Measurements from ENCODE around the gene RNF39. TPM values are rescaled to one million over a fixed set of nuclear protein-coding genes. Genes with fewer than 3 reads are reported as not detected.
"Not testable (repeated sequence)": the region's sequence is repeated elsewhere in the genome, so short reads cannot be mapped to it uniquely, and the experiment has no call there.

RNF39 gene
- total RNA-seq, 1 donor from 2014 or later = not detected

DNA sequence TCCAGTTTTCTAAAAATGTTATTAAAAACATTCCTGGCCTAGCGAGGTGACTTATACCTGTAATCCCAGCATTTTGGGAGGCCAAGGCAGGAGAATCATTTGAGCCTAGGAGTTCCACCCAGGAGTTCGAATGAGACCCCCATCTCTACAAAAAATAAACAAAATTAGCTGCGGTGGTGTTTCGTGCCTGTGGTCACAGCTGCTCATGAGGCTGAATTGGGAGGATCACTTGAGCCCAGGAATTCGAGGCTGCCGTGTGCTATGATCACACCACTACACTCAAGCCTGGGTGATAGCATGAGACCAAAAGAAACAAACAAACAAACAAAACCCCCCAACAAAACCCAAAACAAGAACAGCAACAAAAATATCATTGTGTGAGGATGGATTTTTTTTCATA is 34.3 kb downstream of the RNF39 start:
- TF ChIP-seq CTCF (IDR thresholded peaks at IDR 0.05; ENCODE audit: unreplicated experiment) = no peak
- H3K36me3 Mint-ChIP-seq (ENCODE audit: low read depth, unreplicated experiment) = no peaks in the 10 kb centered on the region

GRCh38 chr6:30037182-30037788 is 38.3 kb downstream of the RNF39 start:
- H3K9me3 Mint-ChIP-seq (ENCODE audit: unreplicated experiment) = no peaks in the 10 kb centered on the region

More for the DNA sequence above, 34.3 kb downstream of the RNF39 start:
- Mint-ChIP-seq H3K4me3 (ENCODE audit: unreplicated experiment) (no peak overlapping the region), H3K27me3 (ENCODE audit: unreplicated experiment) (no peaks in the 10 kb centered on the region), H3K4me1 (ENCODE audit: unreplicated experiment) (no peaks in the 10 kb centered on the region), H3K9me3 (ENCODE audit: unreplicated experiment) (no peaks in the 10 kb centered on the region), H3K27ac (ENCODE audit: unreplicated experiment) (no peak overlapping the region)
- DNase-seq (ENCODE audit: low spot score) = no peak

DNA sequence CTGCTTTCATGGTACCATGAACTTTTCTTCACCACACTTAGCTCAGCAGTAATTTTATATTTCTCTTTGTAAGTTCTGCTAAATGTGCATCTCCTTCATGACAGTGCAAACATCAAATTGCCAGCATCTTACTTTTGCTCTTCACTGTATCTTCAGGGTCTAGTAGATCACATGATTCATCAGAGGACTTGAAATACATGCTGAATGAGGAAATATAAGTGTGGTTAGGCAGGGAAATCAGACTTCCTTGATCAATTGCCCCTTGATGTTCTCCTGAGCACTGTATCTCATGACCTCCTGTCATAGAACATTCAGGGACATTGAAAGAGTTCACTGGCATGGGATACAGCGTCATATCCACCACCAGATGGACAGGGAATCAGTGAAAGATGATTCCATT is 39.8 kb downstream of the RNF39 start:
- Mint-ChIP-seq H3K27ac (ENCODE audit: unreplicated experiment) (no peak overlapping the region), H3K27me3 (ENCODE audit: unreplicated experiment) (no peaks in the 10 kb centered on the region), H3K4me3 (ENCODE audit: unreplicated experiment) (no peak overlapping the region), H3K4me1 (ENCODE audit: unreplicated experiment) (no peaks in the 10 kb centered on the region), H3K36me3 (ENCODE audit: low read depth, unreplicated experiment) (no peaks in the 10 kb centered on the region), H3K9me3 (ENCODE audit: unreplicated experiment) (no peaks in the 10 kb centered on the region)
- no peak for DNase-seq (ENCODE audit: low spot score)
- no peak for TF ChIP-seq CTCF (IDR thresholded peaks at IDR 0.05; ENCODE audit: unreplicated experiment)

More at GRCh38 chr6:30037182-30037788, 38.3 kb downstream of the RNF39 start:
- no peak for DNase-seq (ENCODE audit: low spot score)
- no peaks in the 10 kb centered on the region for H3K27me3 Mint-ChIP-seq (ENCODE audit: unreplicated experiment)
- TF ChIP-seq CTCF (IDR thresholded peaks at IDR 0.05; ENCODE audit: unreplicated experiment) = peak; percentile 62
- no peaks in the 10 kb centered on the region for H3K4me1 Mint-ChIP-seq (ENCODE audit: unreplicated experiment)
- H3K4me3 Mint-ChIP-seq (ENCODE audit: unreplicated experiment) = no peak overlapping the region
- H3K27ac Mint-ChIP-seq (ENCODE audit: unreplicated experiment) = no peak overlapping the region
- no peaks in the 10 kb centered on the region for H3K36me3 Mint-ChIP-seq (ENCODE audit: low read depth, unreplicated experiment)

DNA sequence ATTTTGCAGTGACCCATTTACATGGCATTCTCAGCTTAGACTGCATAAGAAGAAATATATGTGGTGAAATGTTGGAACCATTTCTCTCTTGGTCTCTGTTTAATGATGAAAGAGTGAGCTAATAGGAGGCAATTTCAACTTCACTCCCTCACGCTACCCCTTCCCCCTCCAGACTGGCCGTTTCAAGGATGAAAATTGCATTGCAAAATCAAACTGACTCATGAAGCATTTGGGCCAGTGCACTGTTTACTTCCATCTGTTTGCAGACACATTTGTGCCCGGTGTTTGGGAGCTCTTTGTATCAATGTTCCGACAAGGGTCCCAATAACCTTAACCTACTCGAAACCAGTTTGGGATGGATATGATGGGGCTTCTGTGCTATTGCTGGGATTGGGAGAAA is 42.1 kb downstream of the RNF39 start:
- DNase-seq (ENCODE audit: low spot score); H3K27ac Mint-ChIP-seq (ENCODE audit: unreplicated experiment); H3K4me3 Mint-ChIP-seq (ENCODE audit: unreplicated experiment); H3K9me3 Mint-ChIP-seq (ENCODE audit: unreplicated experiment); H3K36me3 Mint-ChIP-seq (ENCODE audit: low read depth, unreplicated experiment); H3K27me3 Mint-ChIP-seq (ENCODE audit: unreplicated experiment); H3K4me1 Mint-ChIP-seq (ENCODE audit: unreplicated experiment): not testable (repeated sequence)

DNA sequence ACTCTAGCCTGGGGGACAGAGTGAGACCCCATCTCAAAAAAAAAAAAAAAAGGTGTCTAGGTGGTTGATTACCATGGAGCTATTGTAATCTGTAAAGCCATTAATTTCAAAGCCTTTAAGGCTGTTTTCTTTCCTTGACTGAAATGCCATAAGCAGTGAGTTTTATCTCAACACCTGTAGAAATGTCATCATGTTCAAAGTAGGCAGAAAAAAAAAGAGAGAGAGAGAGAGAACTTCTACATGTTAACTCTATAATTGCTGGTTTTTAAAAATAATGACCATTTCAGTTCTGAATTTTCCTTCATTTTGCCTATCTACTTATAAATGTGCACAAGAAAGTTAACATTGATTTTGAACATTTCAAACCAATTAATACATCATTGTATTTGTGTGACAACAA is 44.2 kb downstream of the RNF39 start:
- Mint-ChIP-seq H3K9me3 (ENCODE audit: unreplicated experiment) (no peaks in the 10 kb centered on the region), H3K27me3 (ENCODE audit: unreplicated experiment) (no peaks in the 10 kb centered on the region), H3K4me3 (ENCODE audit: unreplicated experiment) (no peak overlapping the region), H3K36me3 (ENCODE audit: low read depth, unreplicated experiment) (no peaks in the 10 kb centered on the region), H3K4me1 (ENCODE audit: unreplicated experiment) (no peaks in the 10 kb centered on the region), H3K27ac (ENCODE audit: unreplicated experiment) (no peak overlapping the region)
- no peak for TF ChIP-seq CTCF (IDR thresholded peaks at IDR 0.05; ENCODE audit: unreplicated experiment)
- DNase-seq (ENCODE audit: low spot score) = no peak
